ENCODE data around the gene KCNIP2. TPM values are rescaled to one million over a fixed set of nuclear protein-coding genes. Genes with fewer than 3 reads are reported as not detected.

The KCNIP2 gene
- 0.88 and 1.4 TPM in 2 replicates for total RNA-seq

- peak; percentile 34 for TF ChIP-seq CTCF (IDR thresholded peaks at IDR 0.05; ENCODE audit: extremely low read depth, low read depth, low read length)
- H4K20me1 ChIP-seq (ENCODE audit: insufficient read depth, low read length), result peaks cover 40% of the 10 kb centered on the region
- H3K79me2 ChIP-seq (ENCODE audit: insufficient read depth, low read length), result no peaks in the 10 kb centered on the region
- DNase-seq (ENCODE audit: insufficient read length, low spot score, missing footprints), result no peak
- H3K27ac ChIP-seq (ENCODE audit: low read depth, low read length), result no peak within 1 kb of the TSS
- H3K36me3 ChIP-seq (ENCODE audit: insufficient read depth, low read length), result no peaks in the 10 kb centered on the region
- peaks cover 10% of the 10 kb centered on the region for H3K4me1 ChIP-seq (ENCODE audit: insufficient read depth, low read length)
- H2AFZ ChIP-seq (ENCODE audit: low read length), result no peak within 1 kb of the TSS
- peak within 1 kb of the TSS; percentile 34 for H3K4me2 ChIP-seq (ENCODE audit: insufficient read depth, low read length)
- no peaks in the 10 kb centered on the region for H3K27me3 ChIP-seq (ENCODE audit: insufficient read depth, low read length)
- H3K9me3 ChIP-seq (ENCODE audit: low read depth, low read length), result no peaks in the 10 kb centered on the region
- H3K4me3 ChIP-seq (ENCODE audit: insufficient read depth, low read length), result no peak within 1 kb of the TSS
Observed at GRCh38 chr10:101843032-101844021, at the start of gene KCNIP2. Gene KCNIP2 (minus strand): TSS chr10:101843800. CDS start chr10:101843568, 232 bp downstream.

GRCh38 chr10:101892782-101893391 lies 49.3 kb upstream of the KCNIP2 start:
- H3K4me3 ChIP-seq (ENCODE audit: insufficient read depth, low read length), result no peak overlapping the region
- no peaks in the 10 kb centered on the region for H4K20me1 ChIP-seq (ENCODE audit: insufficient read depth, low read length)
- no peak overlapping the region for H3K27ac ChIP-seq (ENCODE audit: low read depth, low read length)
- no peaks in the 10 kb centered on the region for H3K27me3 ChIP-seq (ENCODE audit: insufficient read depth, low read length)
- no peaks in the 10 kb centered on the region for H3K9me3 ChIP-seq (ENCODE audit: low read depth, low read length)
- DNase-seq (ENCODE audit: insufficient read length, low spot score, missing footprints), result peak; percentile 82
- H3K4me1 ChIP-seq (ENCODE audit: insufficient read depth, low read length), result peaks cover 8% of the 10 kb centered on the region
- H3K4me2 ChIP-seq (ENCODE audit: insufficient read depth, low read length), result no peak overlapping the region
- no peaks in the 10 kb centered on the region for H3K79me2 ChIP-seq (ENCODE audit: insufficient read depth, low read length)
- no peak overlapping the region for H2AFZ ChIP-seq (ENCODE audit: low read length)
- TF ChIP-seq CTCF (IDR thresholded peaks at IDR 0.05; ENCODE audit: extremely low read depth, low read depth, low read length), result no peak
- H3K36me3 ChIP-seq (ENCODE audit: insufficient read depth, low read length), result no peaks in the 10 kb centered on the region

- H3K36me3 ChIP-seq (ENCODE audit: insufficient read depth, low read length), result no peaks in the 10 kb centered on the region
- H3K9me3 ChIP-seq (ENCODE audit: low read depth, low read length), result no peaks in the 10 kb centered on the region
- no peak overlapping the region for H3K4me2 ChIP-seq (ENCODE audit: insufficient read depth, low read length)
- peak; percentile 90 for DNase-seq (ENCODE audit: insufficient read length, low spot score, missing footprints)
- H2AFZ ChIP-seq (ENCODE audit: low read length), result no peak overlapping the region
- peaks cover 3% of the 10 kb centered on the region for H3K4me1 ChIP-seq (ENCODE audit: insufficient read depth, low read length)
- no peaks in the 10 kb centered on the region for H4K20me1 ChIP-seq (ENCODE audit: insufficient read depth, low read length)
- no peaks in the 10 kb centered on the region for H3K27me3 ChIP-seq (ENCODE audit: insufficient read depth, low read length)
- H3K79me2 ChIP-seq (ENCODE audit: insufficient read depth, low read length), result no peaks in the 10 kb centered on the region
- TF ChIP-seq CTCF (IDR thresholded peaks at IDR 0.05; ENCODE audit: extremely low read depth, low read depth, low read length), result peak; percentile 96
- no peak overlapping the region for H3K4me3 ChIP-seq (ENCODE audit: insufficient read depth, low read length)
- H3K27ac ChIP-seq (ENCODE audit: low read depth, low read length), result no peak overlapping the region
Observed at GRCh38 chr10:101889256-101890210, 45.9 kb upstream of the KCNIP2 start.

Data from osteoblast (primary cell).